ENCODE results near the gene ECT2.
A peak's percentile ranks its signal among the peaks of the same experiment; 100 is the strongest.

Gene ECT2

DNA sequence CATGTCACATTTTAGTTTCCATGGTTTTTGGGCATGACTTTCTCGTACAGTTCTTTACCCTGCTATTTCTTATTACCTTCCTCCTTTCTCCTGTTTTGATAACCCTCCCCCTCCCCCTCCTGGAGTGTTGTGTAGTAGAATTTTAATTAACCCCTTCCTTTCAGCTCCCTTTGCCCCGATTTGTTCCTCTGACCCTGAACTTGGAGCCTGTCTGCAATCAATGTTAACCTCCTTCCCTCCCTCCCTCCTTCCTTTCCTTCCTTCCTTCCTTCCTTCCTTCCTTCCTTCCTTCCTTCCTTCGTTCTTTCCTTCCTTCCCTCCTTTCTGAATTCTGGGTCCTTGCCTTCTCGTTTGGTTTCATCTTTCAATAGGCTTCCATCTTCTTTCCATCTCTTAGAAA, 90.4 kb downstream of the ECT2 start:
- H3K14ac ChIP-seq (ENCODE audit: low read length), result no peak overlapping the region
- no peak overlapping the region for H3K23ac ChIP-seq (ENCODE audit: low read depth, low read length, poor library complexity)
- no peak overlapping the region for H2AFZ ChIP-seq (ENCODE audit: low read length)
- peaks cover 0 to 2% of the 10 kb centered on the region in 2 donors for H3K4me1 ChIP-seq (ENCODE audit: control insufficient read depth in 2 of 2, insufficient read depth in 1 of 2, low read depth in 1 of 2, low read length in 2 of 2)
- no peaks in the 10 kb centered on the region for H3K79me1 ChIP-seq (ENCODE audit: low read depth, low read length)
- H3K18ac ChIP-seq (ENCODE audit: low read length), result no peak overlapping the region
- H3K27me3 ChIP-seq (ENCODE audit: control insufficient read depth in 3 of 3, insufficient read depth in 3 of 3, low read depth in 1 of 3, low read length in 3 of 3), result no peaks in the 10 kb centered on the region
- no peaks in the 10 kb centered on the region for H3K36me3 ChIP-seq (replicated peaks in 1 of 2; ENCODE audit: control insufficient read depth in 2 of 2, insufficient read depth in 2 of 2, low read length in 2 of 2)
- no peaks in the 10 kb centered on the region for H3K9me3 ChIP-seq (replicated peaks in 1 of 2; ENCODE audit: control insufficient read depth in 2 of 2, insufficient read depth in 1 of 2, low read depth in 1 of 2, low read length in 2 of 2)
- H3K4me3 ChIP-seq (ENCODE audit: low read length in 2 of 2), result no peak overlapping the region
- no peak overlapping the region for H2BK15ac ChIP-seq (ENCODE audit: low read length)
- no peak overlapping the region for H3K27ac ChIP-seq (replicated peaks; ENCODE audit: low read length)
- no peak overlapping the region for H2AK5ac ChIP-seq (ENCODE audit: low read depth, low read length)
- no peak overlapping the region for H4K8ac ChIP-seq (ENCODE audit: low read depth, low read length)
- H3K4me2 ChIP-seq (ENCODE audit: insufficient read depth, low read length, poor library complexity, severe bottlenecking), result no peak overlapping the region
- no peak overlapping the region for H3K4ac ChIP-seq (ENCODE audit: low read length)
- H2BK5ac ChIP-seq (ENCODE audit: low read length), result no peak overlapping the region
- no peak for DNase-seq (ENCODE audit: low spot score)
- H2BK12ac ChIP-seq (ENCODE audit: low read length), result no peak overlapping the region
- no peak overlapping the region for H2BK120ac ChIP-seq (ENCODE audit: low read depth, low read length)
- WGBS, 2 donors (ENCODE audit: extremely low coverage in 2 of 2, insufficient read length in 2 of 2, insufficient replicate concordance in 1 of 2), result no CpG with 5 or more reads among the region's 4 CpGs
- no peak overlapping the region for H3K9ac ChIP-seq (ENCODE audit: low read depth, low read length, poor library complexity)
- no peak overlapping the region for H4K91ac ChIP-seq (ENCODE audit: low read depth, low read length, poor library complexity)

DNA sequence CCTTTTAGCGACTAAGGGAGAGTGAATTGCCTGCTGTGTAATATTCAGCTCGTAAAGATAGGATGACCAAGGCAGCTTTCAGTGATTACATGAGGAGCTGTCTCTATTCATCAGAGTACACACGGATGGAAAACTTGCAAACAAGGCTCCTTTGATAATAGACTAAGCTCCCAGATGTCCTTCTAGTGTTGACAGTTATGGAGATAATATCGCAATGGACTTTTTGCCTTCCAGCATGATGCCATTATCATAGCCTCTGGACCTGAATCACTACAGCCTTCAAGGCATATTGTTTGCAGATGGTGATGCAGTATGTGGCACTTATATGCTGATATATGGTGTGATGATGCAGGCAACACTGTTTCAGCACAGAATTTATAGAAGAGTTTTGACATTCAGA, 93.9 kb downstream of the ECT2 start:
- Histone ChIP-seq H2AFZ (ENCODE audit: low read length) (no peak overlapping the region), H2BK120ac (ENCODE audit: low read depth, low read length) (no peak overlapping the region), H2BK12ac (ENCODE audit: low read length) (no peak overlapping the region), H3K36me3 (replicated peaks in 1 of 2; ENCODE audit: control insufficient read depth in 2 of 2, insufficient read depth in 2 of 2, low read length in 2 of 2) (no peaks in the 10 kb centered on the region), H4K8ac (ENCODE audit: low read depth, low read length) (no peak overlapping the region), H2AK5ac (ENCODE audit: low read depth, low read length) (no peak overlapping the region), H3K27me3 (ENCODE audit: control insufficient read depth in 3 of 3, insufficient read depth in 3 of 3, low read depth in 1 of 3, low read length in 3 of 3) (no peaks in the 10 kb centered on the region), H3K9me3 (replicated peaks in 1 of 2; ENCODE audit: control insufficient read depth in 2 of 2, insufficient read depth in 1 of 2, low read depth in 1 of 2, low read length in 2 of 2) (peaks cover 3 to 7% of the 10 kb centered on the region in 2 donors), H2BK5ac (ENCODE audit: low read length) (no peak overlapping the region), H4K91ac (ENCODE audit: low read depth, low read length, poor library complexity) (no peak overlapping the region), H3K4me2 (ENCODE audit: insufficient read depth, low read length, poor library complexity, severe bottlenecking) (no peak overlapping the region), H3K79me1 (ENCODE audit: low read depth, low read length) (no peaks in the 10 kb centered on the region), H3K27ac (replicated peaks; ENCODE audit: low read length) (no peak overlapping the region), H2BK15ac (ENCODE audit: low read length) (no peak overlapping the region), H3K18ac (ENCODE audit: low read length) (no peak overlapping the region), H3K4me3 (ENCODE audit: low read length in 2 of 2) (no peak overlapping the region), H3K23ac (ENCODE audit: low read depth, low read length, poor library complexity) (no peak overlapping the region), H3K9ac (ENCODE audit: low read depth, low read length, poor library complexity) (no peak overlapping the region), H3K14ac (ENCODE audit: low read length) (no peak overlapping the region), H3K4me1 (ENCODE audit: control insufficient read depth in 2 of 2, insufficient read depth in 1 of 2, low read depth in 1 of 2, low read length in 2 of 2) (peaks cover 4 to 15% of the 10 kb centered on the region in 2 donors), H3K4ac (ENCODE audit: low read length) (no peak overlapping the region)
- no CpG with 5 or more reads among the region's 4 CpGs for WGBS, 2 donors (ENCODE audit: extremely low coverage in 2 of 2, insufficient read length in 2 of 2, insufficient replicate concordance in 1 of 2)
- DNase-seq (ENCODE audit: low spot score), result no peak

DNA sequence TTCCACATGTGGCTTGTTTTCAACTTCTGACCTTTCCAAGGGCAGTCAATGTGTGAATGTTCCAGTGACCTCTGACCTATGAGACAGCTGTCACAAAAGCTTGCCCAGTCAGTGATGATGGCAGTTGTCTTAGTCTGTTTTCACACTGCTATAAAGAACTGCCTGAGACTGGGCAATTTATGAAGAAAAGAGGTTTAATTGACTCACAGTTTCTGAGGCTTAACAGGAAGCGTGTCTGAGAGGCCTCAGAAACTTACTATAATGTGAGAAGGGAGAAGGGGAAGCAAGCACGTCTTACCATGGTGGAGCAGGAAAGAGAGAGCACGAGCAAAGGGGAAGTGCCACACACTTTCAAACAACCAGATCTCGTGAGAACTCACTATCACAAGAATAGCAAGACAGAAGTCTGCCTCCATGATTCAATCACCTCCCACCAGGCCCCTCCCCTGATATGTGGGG, 95.6 kb downstream of the ECT2 start:
- Histone ChIP-seq H3K27ac (replicated peaks; ENCODE audit: low read length) (peak overlapping the region; percentile 57), H3K79me1 (ENCODE audit: low read depth, low read length) (no peaks in the 10 kb centered on the region), H3K4me3 (ENCODE audit: low read length in 2 of 2) (peak overlapping the region in 1 of 2 donors; percentile 4), H2BK120ac (ENCODE audit: low read depth, low read length) (no peak overlapping the region), H2BK15ac (ENCODE audit: low read length) (no peak overlapping the region), H3K27me3 (ENCODE audit: control insufficient read depth in 3 of 3, insufficient read depth in 3 of 3, low read depth in 1 of 3, low read length in 3 of 3) (no peaks in the 10 kb centered on the region), H3K14ac (ENCODE audit: low read length) (no peak overlapping the region), H3K23ac (ENCODE audit: low read depth, low read length, poor library complexity) (no peak overlapping the region), H3K18ac (ENCODE audit: low read length) (no peak overlapping the region), H4K8ac (ENCODE audit: low read depth, low read length) (no peak overlapping the region), H2BK5ac (ENCODE audit: low read length) (no peak overlapping the region), H2AFZ (ENCODE audit: low read length) (peak overlapping the region; percentile 80), H2BK12ac (ENCODE audit: low read length) (no peak overlapping the region), H3K9ac (ENCODE audit: low read depth, low read length, poor library complexity) (no peak overlapping the region), H3K4me2 (ENCODE audit: insufficient read depth, low read length, poor library complexity, severe bottlenecking) (no peak overlapping the region), H4K91ac (ENCODE audit: low read depth, low read length, poor library complexity) (no peak overlapping the region), H2AK5ac (ENCODE audit: low read depth, low read length) (no peak overlapping the region), H3K9me3 (replicated peaks in 1 of 2; ENCODE audit: control insufficient read depth in 2 of 2, insufficient read depth in 1 of 2, low read depth in 1 of 2, low read length in 2 of 2) (peaks cover 3 to 11% of the 10 kb centered on the region in 2 donors), H3K4ac (ENCODE audit: low read length) (no peak overlapping the region), H3K4me1 (ENCODE audit: control insufficient read depth in 2 of 2, insufficient read depth in 1 of 2, low read depth in 1 of 2, low read length in 2 of 2) (peaks cover 4 to 13% of the 10 kb centered on the region in 2 donors), H3K36me3 (replicated peaks in 1 of 2; ENCODE audit: control insufficient read depth in 2 of 2, insufficient read depth in 2 of 2, low read length in 2 of 2) (no peaks in the 10 kb centered on the region)
- no CpG with 5 or more reads among the region's 4 CpGs for WGBS, 2 donors (ENCODE audit: extremely low coverage in 2 of 2, insufficient read length in 2 of 2, insufficient replicate concordance in 1 of 2)
- DNase-seq (ENCODE audit: low spot score), result no peak

DNA sequence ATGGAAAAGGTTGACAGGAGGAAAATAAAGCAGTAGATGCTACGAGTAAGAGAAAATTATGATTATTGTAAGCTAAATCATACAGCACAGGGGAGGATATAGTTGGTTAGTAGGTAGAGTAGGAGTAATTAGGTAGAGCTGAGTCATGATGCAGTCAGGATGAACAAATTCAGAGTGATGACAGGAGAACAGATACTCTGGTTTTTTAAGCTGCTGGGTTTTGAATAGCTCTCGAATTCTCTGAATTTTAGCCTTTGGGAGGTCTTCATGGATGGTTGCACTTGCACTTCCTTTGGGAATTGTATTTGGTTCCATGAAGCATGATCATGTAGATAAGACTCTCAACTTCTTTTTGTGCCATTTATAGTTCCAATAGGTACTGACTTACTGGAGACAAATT, 96.2 kb downstream of the ECT2 start:
- no CpG with 5 or more reads among the region's 2 CpGs for WGBS, 2 donors (ENCODE audit: extremely low coverage in 2 of 2, insufficient read length in 2 of 2, insufficient replicate concordance in 1 of 2)
- no peak overlapping the region for H2BK15ac ChIP-seq (ENCODE audit: low read length)
- peaks cover 4 to 13% of the 10 kb centered on the region in 2 donors for H3K4me1 ChIP-seq (ENCODE audit: control insufficient read depth in 2 of 2, insufficient read depth in 1 of 2, low read depth in 1 of 2, low read length in 2 of 2)
- no peak overlapping the region for H2AK5ac ChIP-seq (ENCODE audit: low read depth, low read length)
- no peaks in the 10 kb centered on the region for H3K27me3 ChIP-seq (ENCODE audit: control insufficient read depth in 3 of 3, insufficient read depth in 3 of 3, low read depth in 1 of 3, low read length in 3 of 3)
- H2BK12ac ChIP-seq (ENCODE audit: low read length), result no peak overlapping the region
- H2AFZ ChIP-seq (ENCODE audit: low read length), result peak overlapping the region; percentile 80
- peaks cover 3 to 11% of the 10 kb centered on the region in 2 donors for H3K9me3 ChIP-seq (replicated peaks in 1 of 2; ENCODE audit: control insufficient read depth in 2 of 2, insufficient read depth in 1 of 2, low read depth in 1 of 2, low read length in 2 of 2)
- no peak overlapping the region for H4K8ac ChIP-seq (ENCODE audit: low read depth, low read length)
- no peak overlapping the region for H2BK120ac ChIP-seq (ENCODE audit: low read depth, low read length)
- H3K4ac ChIP-seq (ENCODE audit: low read length), result no peak overlapping the region
- no peak overlapping the region for H3K27ac ChIP-seq (replicated peaks; ENCODE audit: low read length)
- no peak for DNase-seq (ENCODE audit: low spot score)
- no peaks in the 10 kb centered on the region for H3K79me1 ChIP-seq (ENCODE audit: low read depth, low read length)
- no peak overlapping the region for H3K14ac ChIP-seq (ENCODE audit: low read length)
- H3K23ac ChIP-seq (ENCODE audit: low read depth, low read length, poor library complexity), result no peak overlapping the region
- no peak overlapping the region for H2BK5ac ChIP-seq (ENCODE audit: low read length)
- no peak overlapping the region for H3K4me2 ChIP-seq (ENCODE audit: insufficient read depth, low read length, poor library complexity, severe bottlenecking)
- no peak overlapping the region for H4K91ac ChIP-seq (ENCODE audit: low read depth, low read length, poor library complexity)
- no peaks in the 10 kb centered on the region for H3K36me3 ChIP-seq (replicated peaks in 1 of 2; ENCODE audit: control insufficient read depth in 2 of 2, insufficient read depth in 2 of 2, low read length in 2 of 2)
- no peak overlapping the region for H3K4me3 ChIP-seq (ENCODE audit: low read length in 2 of 2)
- no peak overlapping the region for H3K9ac ChIP-seq (ENCODE audit: low read depth, low read length, poor library complexity)
- H3K18ac ChIP-seq (ENCODE audit: low read length), result no peak overlapping the region

All from neuronal stem cell (in vitro differentiated cells).